ENCODE measurements around the gene ARHGEF16. TPM values are rescaled to one million over a fixed set of nuclear protein-coding genes. Genes with fewer than 3 reads are reported as not detected.

ARHGEF16 gene
- total RNA-seq, 2 experiments from 2014 or later, result 0.11 to 0.22 TPM

DNA sequence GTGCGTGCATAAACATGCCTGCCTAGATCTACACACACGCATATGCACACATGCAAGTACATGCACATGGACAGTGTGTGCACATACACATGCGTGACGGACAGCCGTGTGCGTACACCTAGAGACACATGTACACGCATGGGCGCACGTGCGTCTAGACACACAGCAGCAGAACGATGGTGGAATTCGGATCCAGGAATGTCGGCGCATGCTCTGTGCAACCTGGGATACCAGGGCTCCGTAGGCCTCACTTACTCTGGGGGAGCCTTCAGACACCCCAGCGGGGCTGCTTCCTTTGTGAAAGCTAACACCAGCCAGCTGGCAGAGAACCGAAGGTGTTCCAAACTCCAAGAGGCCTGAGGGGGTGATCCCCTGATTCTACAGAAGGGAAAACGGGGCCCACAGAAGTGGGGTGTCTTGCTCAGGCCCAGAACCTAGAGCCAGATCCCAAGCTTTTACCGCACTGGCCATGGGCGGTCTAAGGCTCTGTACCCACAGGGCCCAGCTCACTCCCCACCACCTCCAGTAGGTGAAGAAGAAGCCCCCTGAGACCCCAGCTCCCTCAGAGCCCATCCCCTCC, 27.4 kb upstream of the ARHGEF16 start:
- TF ChIP-seq, protein P1, sequence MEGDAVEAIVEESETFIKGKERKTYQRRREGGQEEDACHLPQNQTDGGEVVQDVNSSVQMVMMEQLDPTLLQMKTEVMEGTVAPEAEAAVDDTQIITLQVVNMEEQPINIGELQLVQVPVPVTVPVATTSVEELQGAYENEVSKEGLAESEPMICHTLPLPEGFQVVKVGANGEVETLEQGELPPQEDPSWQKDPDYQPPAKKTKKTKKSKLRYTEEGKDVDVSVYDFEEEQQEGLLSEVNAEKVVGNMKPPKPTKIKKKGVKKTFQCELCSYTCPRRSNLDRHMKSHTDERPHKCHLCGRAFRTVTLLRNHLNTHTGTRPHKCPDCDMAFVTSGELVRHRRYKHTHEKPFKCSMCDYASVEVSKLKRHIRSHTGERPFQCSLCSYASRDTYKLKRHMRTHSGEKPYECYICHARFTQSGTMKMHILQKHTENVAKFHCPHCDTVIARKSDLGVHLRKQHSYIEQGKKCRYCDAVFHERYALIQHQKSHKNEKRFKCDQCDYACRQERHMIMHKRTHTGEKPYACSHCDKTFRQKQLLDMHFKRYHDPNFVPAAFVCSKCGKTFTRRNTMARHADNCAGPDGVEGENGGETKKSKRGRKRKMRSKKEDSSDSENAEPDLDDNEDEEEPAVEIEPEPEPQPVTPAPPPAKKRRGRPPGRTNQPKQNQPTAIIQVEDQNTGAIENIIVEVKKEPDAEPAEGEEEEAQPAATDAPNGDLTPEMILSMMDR (IDR thresholded peaks at IDR 0.05), result no peak
- Mint-ChIP-seq H3K4me3 (no peak overlapping the region), H3K27ac (no peak overlapping the region), H3K4me1 (ENCODE audit: low read depth) (no peaks in the 10 kb centered on the region), H3K36me3 (ENCODE audit: low read depth) (no peaks in the 10 kb centered on the region), H3K9me3 (no peaks in the 10 kb centered on the region), H3K27me3 (no peaks in the 10 kb centered on the region)
- CTCF ChIA-PET, result interaction anchor here (1.3 kb wide), 1 partner anchor 26 kb away, joined by 3 read pairs; no protein-coding TSS in a partner anchor
- ATAC-seq (ENCODE audit: poor library complexity) (no peak), DNase-seq (no peak)
- Histone ChIP-seq H3K4me3 (ENCODE audit: low read length) (no peak overlapping the region), H3K36me3 (ENCODE audit: insufficient read depth, low read length) (no peaks in the 10 kb centered on the region), H3K27me3 (ENCODE audit: control insufficient read depth in 1 of 2, insufficient read depth in 2 of 2, low read length in 2 of 2) (no peaks in the 10 kb centered on the region), H3K4me1 (ENCODE audit: insufficient read depth, low read length) (peaks cover 6% of the 10 kb centered on the region), H3K9me3 (ENCODE audit: control insufficient read depth in 1 of 2, insufficient read depth in 1 of 2, low read length in 2 of 2) (no peaks in the 10 kb centered on the region), H3K27ac (ENCODE audit: low read depth in 1 of 2, low read length in 2 of 2) (no peak overlapping the region)
- intact Hi-C loops (cut with DNase I, micrococcal nuclease), result loop anchor here in 1 of 2 experiments (10.0 kb wide), 1 partner anchor 1012 kb away; the partner anchor contains the start of gene PEX10
- POLR2A ChIA-PET, result no interaction called here

DNA sequence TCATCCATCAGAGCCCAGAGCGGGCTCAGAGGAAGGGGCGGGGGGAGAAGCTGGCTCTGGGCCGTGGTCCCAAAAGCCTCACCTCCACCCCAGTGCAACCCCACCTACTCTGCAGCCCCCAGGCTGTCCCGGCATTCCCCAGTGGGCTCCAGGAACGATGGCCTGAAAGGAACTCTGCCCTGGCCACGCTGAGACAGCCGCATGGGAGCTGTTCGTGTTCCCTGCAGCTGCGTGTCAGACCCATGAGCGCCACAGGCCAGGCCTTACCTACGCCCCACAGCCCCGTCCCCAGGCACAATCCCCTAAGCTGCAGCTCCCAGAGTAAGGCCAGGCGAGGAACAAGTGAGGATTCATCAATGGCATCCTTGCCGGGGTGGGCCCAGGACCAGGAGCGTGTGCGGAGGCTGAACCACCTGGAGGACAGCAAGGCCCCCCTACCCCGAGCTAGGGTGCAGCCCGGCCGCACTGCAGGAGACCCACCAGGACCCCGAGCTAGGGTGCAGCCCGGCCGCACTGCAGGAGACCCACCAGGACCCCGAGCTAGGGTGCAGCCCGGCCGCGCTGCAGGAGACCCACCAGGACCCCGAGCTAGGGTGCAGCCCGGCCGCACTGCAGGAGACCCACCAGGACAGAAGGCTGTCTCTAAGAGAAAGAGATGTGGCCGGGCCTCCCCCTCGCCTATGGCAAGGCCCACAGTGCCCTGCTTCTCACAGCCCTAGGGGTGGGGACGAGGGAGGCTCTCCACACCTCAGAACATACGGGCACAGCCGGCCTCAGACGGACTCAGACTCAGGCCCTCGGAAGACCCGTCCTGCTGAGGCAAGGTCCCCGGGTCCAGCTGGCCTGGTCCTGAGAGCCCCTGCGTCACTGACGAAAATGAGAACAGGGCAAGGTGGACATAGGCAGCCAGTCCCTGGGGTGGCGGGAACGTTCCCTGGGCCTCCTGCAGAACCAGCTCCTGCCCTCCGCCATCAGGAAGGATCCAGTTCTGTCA, 26.5 kb upstream of the ARHGEF16 start:
- Mint-ChIP-seq H3K9me3 (no peaks in the 10 kb centered on the region), H3K27me3 (no peaks in the 10 kb centered on the region), H3K27ac (no peak overlapping the region), H3K4me1 (ENCODE audit: low read depth) (no peaks in the 10 kb centered on the region), H3K36me3 (ENCODE audit: low read depth) (no peaks in the 10 kb centered on the region), H3K4me3 (no peak overlapping the region)
- POLR2A ChIA-PET, result no interaction called here
- Histone ChIP-seq H3K9me3 (ENCODE audit: control insufficient read depth in 1 of 2, insufficient read depth in 1 of 2, low read length in 2 of 2) (no peaks in the 10 kb centered on the region), H3K36me3 (ENCODE audit: insufficient read depth, low read length) (no peaks in the 10 kb centered on the region), H3K27me3 (ENCODE audit: control insufficient read depth in 1 of 2, insufficient read depth in 2 of 2, low read length in 2 of 2) (no peaks in the 10 kb centered on the region), H3K4me3 (ENCODE audit: low read length) (no peak overlapping the region), H3K27ac (ENCODE audit: low read depth in 1 of 2, low read length in 2 of 2) (no peak overlapping the region), H3K4me1 (ENCODE audit: insufficient read depth, low read length) (peaks cover 6% of the 10 kb centered on the region)
- CTCF ChIA-PET, result interaction anchor here (1.3 kb wide), 1 partner anchor 25 kb away, joined by 3 read pairs; no protein-coding TSS in a partner anchor
- DNase-seq (no peak), ATAC-seq (ENCODE audit: poor library complexity) (no peak)
- intact Hi-C loops (cut with DNase I, micrococcal nuclease), result loop anchor here in 1 of 2 experiments (10.0 kb wide), 1 partner anchor 1013 kb away; the partner anchor contains the start of gene PEX10
- TF ChIP-seq, protein P1 (IDR thresholded peaks at IDR 0.05), result no peak

DNA sequence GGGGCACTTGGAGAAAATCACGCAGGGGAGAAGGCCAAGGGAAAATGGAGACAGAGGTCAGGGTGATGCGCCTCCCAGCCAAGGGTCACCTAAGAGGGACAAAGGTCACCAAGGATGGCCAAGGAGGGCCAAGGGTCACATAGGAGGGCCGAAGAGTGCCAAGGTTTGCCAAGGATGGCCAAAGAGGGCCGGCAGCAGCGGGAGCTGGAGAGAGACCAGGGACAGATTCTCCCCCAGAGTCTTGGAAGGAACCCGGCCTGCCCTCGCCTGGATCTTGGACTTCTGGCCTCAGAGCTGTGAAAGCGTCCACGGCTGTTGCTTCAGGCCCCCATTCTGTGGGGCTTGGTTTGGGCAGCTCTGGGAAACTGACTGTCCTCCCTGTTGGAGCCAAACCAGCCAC, 25.6 kb upstream of the ARHGEF16 start:
- Histone ChIP-seq H3K27me3 (ENCODE audit: control insufficient read depth in 1 of 2, insufficient read depth in 2 of 2, low read length in 2 of 2) (no peaks in the 10 kb centered on the region), H3K9me3 (ENCODE audit: control insufficient read depth in 1 of 2, insufficient read depth in 1 of 2, low read length in 2 of 2) (no peaks in the 10 kb centered on the region), H3K36me3 (ENCODE audit: insufficient read depth, low read length) (no peaks in the 10 kb centered on the region), H3K4me3 (ENCODE audit: low read length) (no peak overlapping the region), H3K27ac (ENCODE audit: low read depth in 1 of 2, low read length in 2 of 2) (no peak overlapping the region), H3K4me1 (ENCODE audit: insufficient read depth, low read length) (peaks cover 6% of the 10 kb centered on the region)
- DNase-seq (no peak), ATAC-seq (ENCODE audit: poor library complexity) (no peak)
- ChIA-PET CTCF (no interaction called here), POLR2A (no interaction called here)
- no peak overlapping the region for H3K27ac Mint-ChIP-seq
- H3K4me1 Mint-ChIP-seq (ENCODE audit: low read depth), result no peaks in the 10 kb centered on the region
- intact Hi-C loops (cut with DNase I, micrococcal nuclease), result loop anchor here in 1 of 2 experiments (10.0 kb wide), 1 partner anchor 1014 kb away; the partner anchor contains the start of gene PEX10
- TF ChIP-seq, protein P1 (IDR thresholded peaks at IDR 0.05), result no peak
- H3K9me3 Mint-ChIP-seq, result no peaks in the 10 kb centered on the region
- no peak overlapping the region for H3K4me3 Mint-ChIP-seq
- H3K36me3 Mint-ChIP-seq (ENCODE audit: low read depth), result no peaks in the 10 kb centered on the region
- H3K27me3 Mint-ChIP-seq, result no peaks in the 10 kb centered on the region

Data from CD4-positive, alpha-beta T cell (primary cell).